AG04450 (cell line): Measurements from ENCODE around the gene EPHB2. TPM values are rescaled to one million over a fixed set of nuclear protein-coding genes. Genes with fewer than 3 reads are reported as not detected.

Experiments used
- CTCF ChIA-PET: fragments of 300-600, 350-600 bp; formaldehyde crosslinking; extraction: SDS; loops from one replicate; lab custom pipeline; 2022; ENCODE audit warnings: antibody characterized with exemption, inconsistent platforms; lab: Charles Lee
- POLR2A ChIA-PET: fragments of 350-600 bp; formaldehyde crosslinking; extraction: SDS; loops from one replicate; lab custom pipeline; 2021; ENCODE audit warnings: antibody characterized with exemption, inconsistent platforms; lab: Yijun Ruan, JAX
- DNase-seq: peaks from one replicate; pipeline ENCODE4 v3.0.0-alpha.2; 2011; ENCODE audit warnings: low read depth, low spot score
- H3K27ac ChIP-seq: one replicate; pipeline ENCODE4 v1.5.1; 2012; ENCODE audit warnings: low read depth, low read length, control low read depth
- H3K27me3 ChIP-seq: one replicate; pipeline ENCODE4 v1.6.0; 2012; ENCODE audit warnings: low read length; ENCODE audit not compliant: control insufficient read depth, insufficient read depth
- H3K4me3 ChIP-seq: 2 replicates; pipeline ENCODE4 v1.5.1; 2011; ENCODE audit warnings: mild to moderate bottlenecking, low read depth, low read length, control low read depth
- H3K9me3 ChIP-seq: 2 replicates; pipeline ENCODE4 v1.5.1; 2012; ENCODE audit warnings: low read length; ENCODE audit not compliant: control insufficient read depth, insufficient read depth
- CTCF ChIP-seq: IDR thresholded peaks from 2 replicates; pipeline ENCODE4 v1.5.1; 2011; ENCODE audit warnings: low read depth, low read length, control low read depth, inconsistent platforms
- polyA plus RNA-seq: library from polyadenylated mRNA; depleted of rRNA; stranded (reverse); fragments of >200 nt; gene quantifications from 2 replicates; pipeline ENCODE4 v1.2.3, GENCODE V29; 2011

The EPHB2 gene
- polyA plus RNA-seq, 1 experiment = 30.9 TPM

GRCh38 chr1:22780696-22781095, 70.1 kb downstream of the EPHB2 start:
- Histone ChIP-seq H3K4me3 (no peak overlapping the region), H3K27me3 (no peaks in the 10 kb centered on the region), H3K9me3 (no peaks in the 10 kb centered on the region), H3K27ac (no peak overlapping the region)
- no peak for TF ChIP-seq CTCF
- ChIA-PET POLR2A (no interaction called here), CTCF (no interaction called here)
- DNase-seq = no peak

GRCh38 chr1:22781483-22781882, 70.8 kb downstream of the EPHB2 start:
- no peak for DNase-seq
- H3K27me3 ChIP-seq = no peaks in the 10 kb centered on the region
- H3K9me3 ChIP-seq = no peaks in the 10 kb centered on the region
- no peak for TF ChIP-seq CTCF
- H3K4me3 ChIP-seq = no peak overlapping the region
- POLR2A ChIA-PET = no interaction called here
- no peak overlapping the region for H3K27ac ChIP-seq
- CTCF ChIA-PET = no interaction called here

GRCh38 chr1:22782406-22782805, 71.8 kb downstream of the EPHB2 start:
- TF ChIP-seq CTCF = no peak
- no peak for DNase-seq
- POLR2A ChIA-PET = no interaction called here
- CTCF ChIA-PET = no interaction called here
- Histone ChIP-seq H3K27ac (no peak overlapping the region), H3K4me3 (no peak overlapping the region), H3K9me3 (no peaks in the 10 kb centered on the region), H3K27me3 (no peaks in the 10 kb centered on the region)

- TF ChIP-seq CTCF = no peak
- CTCF ChIA-PET = no interaction called here
- Histone ChIP-seq H3K27me3 (no peaks in the 10 kb centered on the region), H3K9me3 (no peaks in the 10 kb centered on the region), H3K4me3 (no peak overlapping the region), H3K27ac (no peak overlapping the region)
- POLR2A ChIA-PET = no interaction called here
- DNase-seq = no peak
Observed at GRCh38 chr1:22784317-22784716, 73.7 kb downstream of the EPHB2 start.

- Histone ChIP-seq H3K27me3 (no peaks in the 10 kb centered on the region), H3K4me3 (no peak overlapping the region), H3K27ac (no peak overlapping the region), H3K9me3 (no peaks in the 10 kb centered on the region)
- no peak for DNase-seq
- ChIA-PET POLR2A (no interaction called here), CTCF (no interaction called here)
- TF ChIP-seq CTCF = no peak
Observed at GRCh38 chr1:22784737-22785136, 74.1 kb downstream of the EPHB2 start.
